ENCODE results near the gene CDCA5.

The CDCA5 gene

DNA sequence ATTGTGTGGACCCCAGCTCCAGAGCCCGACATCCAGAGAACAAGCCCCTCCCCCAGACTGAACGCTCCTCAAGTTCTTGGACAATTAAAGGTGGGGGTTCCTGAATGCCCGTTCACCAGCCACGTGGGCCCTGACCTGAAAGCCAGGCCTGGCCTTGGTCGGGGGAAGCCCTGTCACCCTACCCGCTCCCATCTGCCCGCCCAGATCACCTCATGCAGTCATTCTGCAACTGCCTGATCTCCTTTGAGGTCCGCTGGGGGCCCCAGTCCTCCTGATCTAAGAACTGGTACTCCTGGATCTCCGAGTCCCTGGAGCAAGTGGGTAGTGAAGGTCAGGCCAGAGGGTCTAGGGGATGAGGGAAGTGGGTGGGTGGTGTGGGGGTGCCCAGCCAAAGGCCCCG lies 16.4 kb downstream of the CDCA5 start:
- no peak for DNase-seq

DNA sequence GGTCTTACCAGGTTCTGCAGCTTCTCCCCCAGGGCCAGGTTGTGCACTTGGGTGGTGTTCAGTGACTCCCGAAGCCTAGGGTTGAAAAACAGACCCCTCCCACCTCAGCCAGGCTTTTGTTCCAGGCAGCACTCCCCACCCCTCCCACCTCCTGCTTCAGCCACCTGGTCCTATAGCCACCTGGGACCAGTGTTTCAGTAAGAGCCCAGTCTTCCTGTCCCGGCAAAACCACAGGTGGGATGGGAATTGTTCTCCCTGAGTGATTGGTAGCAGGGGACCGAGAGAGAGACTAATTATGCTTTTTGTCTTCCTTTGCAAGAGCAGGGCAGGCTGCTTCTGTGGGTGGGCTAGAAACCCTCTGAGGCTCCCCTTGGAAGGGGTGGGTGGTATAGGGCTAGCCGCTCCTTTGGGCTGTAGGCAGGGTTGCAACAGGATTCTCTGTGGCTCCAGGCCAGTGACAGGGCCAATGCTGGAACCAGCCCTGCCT lies 17.0 kb downstream of the CDCA5 start:
- peak; percentile 91 for DNase-seq

DNA sequence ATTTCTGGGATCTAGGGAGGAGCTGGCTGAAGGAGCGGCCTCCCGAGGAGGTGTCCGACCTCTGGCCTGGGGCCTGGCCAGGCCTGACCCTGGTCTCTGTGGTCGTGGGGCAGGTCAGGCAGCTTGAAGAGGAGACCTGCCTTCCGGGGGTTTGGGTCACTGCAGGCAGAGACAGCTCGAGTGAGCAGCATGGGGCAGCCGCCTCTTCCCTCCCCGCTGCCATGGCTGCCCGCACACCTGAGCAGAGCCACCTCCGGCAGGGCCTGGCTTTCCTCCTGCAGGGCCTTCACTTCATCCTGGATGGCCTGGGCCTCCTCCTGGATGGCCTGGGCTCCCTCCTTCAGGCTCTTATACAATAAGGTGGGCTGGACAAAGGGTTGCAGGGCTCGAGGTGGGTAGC lies 17.5 kb downstream of the CDCA5 start:
- no peak for DNase-seq

DNA sequence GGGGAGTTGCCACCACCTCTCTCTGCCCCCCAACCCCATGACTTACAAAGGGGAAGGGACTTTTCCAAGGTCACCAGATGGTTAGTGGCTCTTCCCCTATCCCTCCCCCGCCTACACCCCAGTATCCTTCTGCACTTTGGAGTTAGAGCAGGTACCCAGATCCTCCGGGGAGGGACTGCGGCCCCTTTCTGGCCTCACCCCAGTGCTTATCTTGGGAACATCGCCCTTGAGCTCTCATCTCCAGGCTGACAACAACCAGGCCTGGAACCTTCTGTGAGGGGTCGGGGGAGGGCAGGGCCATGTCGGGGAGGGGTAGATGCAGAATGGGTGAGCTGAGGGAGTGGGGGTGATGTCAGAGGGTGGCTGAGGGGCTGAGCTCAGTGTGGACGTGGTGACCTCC lies 18.0 kb downstream of the CDCA5 start:
- no peak for DNase-seq

DNA sequence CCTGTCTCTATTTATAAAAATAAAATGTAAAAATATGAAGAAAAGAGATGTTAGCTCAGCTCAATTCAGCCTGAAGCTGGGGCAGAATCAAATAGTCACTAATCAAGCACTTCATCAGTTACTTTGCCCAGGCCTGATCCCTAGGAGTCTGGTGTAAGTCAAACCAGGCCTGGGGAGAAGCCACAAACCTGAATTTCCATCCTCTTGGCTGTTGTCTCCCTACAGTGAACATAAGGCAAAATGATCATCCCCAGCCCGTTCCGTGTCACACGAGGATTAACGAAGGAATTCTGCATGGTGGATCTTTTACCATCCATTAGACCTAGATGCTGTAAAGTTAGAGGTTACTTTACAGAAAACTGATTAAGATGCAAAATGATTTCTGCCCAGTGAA lies 19.0 kb downstream of the CDCA5 start:
- DNase-seq = no peak

DNA sequence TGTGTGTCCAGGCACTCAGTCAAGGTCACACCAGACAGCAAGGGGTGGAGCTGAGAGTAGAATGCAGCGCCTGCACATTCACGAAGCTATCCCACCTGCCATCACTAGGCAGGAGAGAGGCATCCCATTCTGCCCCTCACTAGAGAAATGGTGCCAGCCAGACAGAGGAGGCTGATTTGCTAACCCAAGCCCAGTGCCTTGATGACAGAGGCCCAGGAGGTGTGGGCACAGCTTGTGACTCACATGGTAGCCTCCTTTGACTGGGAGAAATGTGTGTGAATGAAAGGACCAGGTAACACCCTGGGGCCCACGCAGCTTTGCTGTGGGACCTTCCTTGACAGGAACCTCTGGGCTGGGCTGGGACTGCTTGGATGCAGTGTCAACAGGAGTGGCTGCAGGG lies 20.3 kb downstream of the CDCA5 start:
- DNase-seq = no peak

DNA sequence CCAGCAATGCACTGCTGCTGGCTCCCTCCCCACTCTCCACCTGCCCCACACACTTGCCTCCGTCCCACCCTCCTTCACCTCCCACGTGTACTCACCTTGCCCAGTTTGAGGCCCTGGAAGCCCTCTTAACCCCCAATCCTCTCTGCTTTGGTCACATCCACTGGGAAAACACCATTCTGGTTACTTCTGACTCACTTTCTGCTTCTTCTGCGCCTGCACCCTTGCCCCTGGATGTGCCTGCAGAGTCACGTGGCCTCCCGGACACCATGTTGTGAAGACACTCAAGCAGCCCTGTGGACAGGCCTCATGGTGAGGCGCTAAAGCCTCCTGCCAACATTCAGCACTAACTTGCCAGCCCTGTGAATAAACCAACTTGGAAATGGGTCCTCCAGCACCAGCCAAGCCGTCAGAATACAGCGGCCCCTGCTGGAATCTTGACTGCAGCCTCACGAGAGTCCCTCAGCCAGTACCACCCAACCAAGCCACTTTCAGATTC lies 22.9 kb downstream of the CDCA5 start:
- no peak for DNase-seq

DNA sequence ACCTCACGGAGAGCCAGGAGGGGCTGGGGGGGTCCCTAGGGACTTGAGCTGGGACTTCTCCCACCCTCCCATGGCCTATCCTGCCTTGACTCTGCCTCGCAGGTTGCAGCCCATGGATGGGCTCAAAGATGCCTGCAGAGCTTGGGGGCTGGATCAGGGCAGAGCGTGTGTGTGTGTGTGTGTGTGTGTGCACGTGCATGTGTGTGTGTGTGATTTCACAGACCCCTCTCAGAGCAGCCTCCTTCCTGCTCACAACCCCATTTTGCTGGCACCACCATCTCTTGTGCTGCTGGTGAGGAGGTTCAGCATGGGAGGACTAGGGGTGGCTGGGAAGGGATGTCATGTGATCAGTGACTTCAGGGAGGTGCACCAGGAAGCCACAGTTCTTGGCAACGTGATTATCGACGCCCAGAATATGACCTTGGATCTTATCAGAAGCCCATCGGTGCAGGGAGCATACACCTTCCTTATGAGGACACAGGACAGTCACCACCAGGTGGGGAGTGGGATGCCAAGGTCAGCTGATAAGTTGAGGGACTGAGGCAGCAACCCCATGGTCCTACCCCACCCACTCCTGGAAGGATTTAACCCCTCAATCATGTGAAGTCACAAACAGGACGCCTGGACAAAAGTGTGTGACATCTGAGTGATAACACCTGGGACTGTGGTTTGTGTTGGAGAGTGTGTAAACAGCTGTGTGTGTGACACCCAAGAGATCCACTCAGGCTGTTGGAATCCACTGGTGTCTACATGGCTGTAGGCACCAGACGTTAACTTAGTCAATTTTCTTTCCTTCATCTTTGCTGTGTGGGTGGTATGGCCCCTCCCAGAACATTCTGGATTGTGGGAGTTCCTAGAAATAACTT lies 23.6 kb downstream of the CDCA5 start:
- DNase-seq = no peak

DNA sequence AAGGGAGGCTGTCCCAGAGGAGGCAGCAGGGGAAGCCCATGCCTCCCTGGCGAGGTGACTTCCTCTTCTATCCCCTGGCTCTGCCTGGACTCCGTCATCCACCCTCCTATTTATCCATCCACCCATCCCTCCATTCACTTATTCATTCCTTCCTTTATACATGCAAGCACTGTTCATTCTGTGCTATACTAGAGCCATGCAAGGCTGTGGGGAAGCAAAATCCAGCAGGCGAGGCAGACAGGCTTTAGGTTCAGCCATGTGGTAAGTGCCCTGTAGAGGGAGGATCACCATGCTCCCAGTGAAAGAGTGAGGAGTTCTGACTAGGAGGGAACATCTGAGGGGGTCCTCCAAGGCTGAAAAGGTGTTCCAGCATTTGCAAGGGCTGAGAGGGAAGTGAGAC lies 24.3 kb downstream of the CDCA5 start:
- no peak for DNase-seq

DNA sequence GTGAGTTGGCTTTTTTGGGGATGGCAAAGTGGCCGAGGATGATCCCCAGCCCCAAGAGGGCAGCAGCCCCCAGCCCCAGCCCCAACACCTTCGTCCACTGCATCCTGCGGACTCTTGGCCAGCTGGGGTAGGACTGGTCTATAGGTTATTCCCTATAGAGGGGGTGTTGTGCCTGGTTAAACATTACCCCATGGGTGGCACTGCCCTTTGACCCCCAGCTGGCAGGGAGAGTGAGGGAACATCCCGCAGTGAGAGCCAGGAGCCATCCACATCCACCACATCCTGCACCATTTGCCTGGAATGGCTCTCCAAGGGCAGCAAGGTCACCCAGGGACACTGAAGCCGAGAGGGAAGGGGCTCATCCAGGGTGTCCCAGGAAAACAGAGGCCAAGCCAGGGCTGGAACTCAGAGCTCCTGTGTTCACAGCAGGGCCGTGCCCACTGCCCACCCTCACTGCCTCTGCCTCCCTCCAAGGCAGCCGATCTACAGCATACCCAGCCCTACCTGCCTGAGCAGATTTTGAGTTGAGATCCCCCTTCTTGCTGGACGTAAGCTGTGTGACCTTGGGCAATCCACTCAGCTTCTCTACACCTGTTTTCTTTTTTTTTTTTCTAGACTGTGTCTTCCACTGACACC lies 25.3 kb downstream of the CDCA5 start, which contains the start of gene NAALADL1:
TSS of gene NAALADL1 (minus strand) at position 135 of the 636 bp plus-strand sequence. CDS start at position 103, 32 bp downstream.
- DNase-seq = no peak

DNA sequence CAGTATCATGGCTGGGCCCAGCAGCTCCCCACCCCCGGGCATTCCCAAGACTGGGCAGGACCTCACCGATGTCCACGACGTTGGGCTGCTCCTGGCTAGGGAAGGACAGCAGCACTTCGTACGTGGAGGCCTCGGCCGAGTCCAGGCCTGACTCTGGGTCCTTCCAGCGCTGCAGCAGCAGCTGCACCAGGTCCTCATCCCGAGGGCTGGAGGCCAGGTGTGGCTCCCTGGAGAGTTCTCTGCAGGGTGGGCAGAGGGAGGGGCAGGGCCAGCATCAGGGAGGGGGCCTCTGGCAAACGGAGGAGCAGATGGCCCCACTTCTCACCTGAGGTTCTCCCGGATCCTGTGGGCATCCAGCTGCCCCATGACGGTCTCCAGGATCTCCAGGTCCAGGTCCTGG lies 25.8 kb downstream of the CDCA5 start:
- no peak for DNase-seq

DNA sequence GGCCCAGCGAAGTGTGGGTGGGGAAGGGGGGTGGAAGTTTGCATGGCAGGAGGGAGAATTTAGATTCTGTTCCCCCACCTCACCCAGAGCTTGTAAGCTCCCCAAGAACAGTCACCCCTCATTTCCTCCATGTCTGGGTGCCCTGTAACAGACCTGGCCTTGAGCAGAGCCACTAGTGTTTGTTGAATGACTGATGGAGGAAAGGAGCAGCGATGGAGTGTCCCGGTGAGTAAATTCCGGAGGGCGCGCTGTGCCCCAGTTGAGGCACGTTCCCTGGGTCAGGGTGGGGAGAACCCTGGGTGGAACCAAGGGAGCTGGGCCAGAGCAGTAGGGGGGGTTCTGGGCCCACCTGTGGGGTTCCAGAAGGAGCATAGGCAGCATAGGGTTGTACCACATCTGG lies 26.3 kb downstream of the CDCA5 start:
- DNase-seq = no peak

DNA sequence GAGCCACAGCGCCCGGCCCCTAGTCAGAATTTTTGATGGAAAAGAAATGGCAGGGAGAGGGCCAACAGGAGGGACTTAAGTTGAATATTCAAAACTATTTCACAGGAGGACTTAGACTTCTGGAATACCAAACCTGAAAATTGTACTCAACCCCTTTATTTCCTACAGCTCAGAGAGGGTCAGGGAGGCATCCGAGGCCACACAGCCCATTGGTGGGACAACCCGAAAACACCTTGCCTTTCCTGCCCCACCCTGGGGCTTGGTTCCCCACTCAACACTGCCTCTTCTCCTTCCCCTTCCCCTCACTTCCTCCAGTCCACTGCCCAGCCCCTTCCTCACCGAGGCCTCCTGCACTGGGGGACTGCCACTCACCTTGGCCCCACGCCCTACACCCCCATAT lies 26.8 kb downstream of the CDCA5 start:
- no peak for DNase-seq

DNA sequence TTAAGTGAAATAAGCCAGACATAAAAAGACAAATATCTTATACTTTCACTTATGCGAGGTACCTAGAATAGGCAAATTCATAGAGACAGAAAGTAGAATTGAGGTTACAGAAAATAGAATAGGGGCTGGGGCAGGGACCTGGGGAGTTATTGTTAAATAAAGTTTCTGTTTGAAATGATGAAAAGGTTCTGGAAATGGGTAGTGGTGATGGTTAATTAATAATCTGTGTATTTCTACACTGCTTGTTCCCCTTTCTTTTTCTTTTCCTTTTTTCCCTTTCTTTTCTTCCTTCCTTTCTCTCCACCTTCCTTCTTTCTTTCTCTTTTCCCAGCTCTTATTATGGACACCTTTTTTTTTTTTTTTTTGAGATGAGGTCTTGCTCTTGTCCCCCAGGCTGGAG lies 28.3 kb downstream of the CDCA5 start:
- DNase-seq = no peak

DNA sequence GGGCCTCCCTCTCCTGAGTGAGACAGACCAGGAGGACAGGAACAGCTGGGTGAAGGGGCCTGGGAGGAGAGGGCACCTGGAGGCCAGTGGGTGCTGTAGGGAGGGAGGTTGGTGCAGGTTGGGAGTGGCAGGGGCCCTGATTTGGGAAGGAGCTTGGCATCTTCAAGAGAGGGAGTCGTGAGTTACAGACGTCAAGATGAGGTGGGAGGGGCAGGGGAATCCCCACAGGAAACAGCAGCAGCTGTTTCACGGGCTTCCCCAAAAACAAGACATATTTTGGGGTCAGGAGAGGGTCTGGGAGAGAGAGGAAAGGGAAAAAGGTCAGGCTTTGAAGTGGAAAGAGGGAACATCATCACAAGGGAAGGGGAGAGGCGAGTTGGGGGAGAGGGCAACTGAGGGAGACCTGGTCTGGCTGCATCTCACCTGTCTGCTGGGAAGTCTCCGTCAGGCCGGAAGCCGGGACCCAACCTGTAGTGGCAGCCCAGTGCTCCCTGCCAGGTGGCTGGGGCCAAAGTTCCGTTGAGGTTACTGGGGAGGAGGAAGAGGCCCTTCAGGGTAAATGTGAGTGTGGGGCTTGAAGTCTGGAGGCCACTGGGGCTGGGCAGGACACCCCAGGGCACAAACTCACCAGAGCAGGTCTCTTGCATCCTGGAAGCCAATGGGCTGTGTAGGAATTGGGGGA lies 29.9 kb downstream of the CDCA5 start:
- no peak for DNase-seq

DNA sequence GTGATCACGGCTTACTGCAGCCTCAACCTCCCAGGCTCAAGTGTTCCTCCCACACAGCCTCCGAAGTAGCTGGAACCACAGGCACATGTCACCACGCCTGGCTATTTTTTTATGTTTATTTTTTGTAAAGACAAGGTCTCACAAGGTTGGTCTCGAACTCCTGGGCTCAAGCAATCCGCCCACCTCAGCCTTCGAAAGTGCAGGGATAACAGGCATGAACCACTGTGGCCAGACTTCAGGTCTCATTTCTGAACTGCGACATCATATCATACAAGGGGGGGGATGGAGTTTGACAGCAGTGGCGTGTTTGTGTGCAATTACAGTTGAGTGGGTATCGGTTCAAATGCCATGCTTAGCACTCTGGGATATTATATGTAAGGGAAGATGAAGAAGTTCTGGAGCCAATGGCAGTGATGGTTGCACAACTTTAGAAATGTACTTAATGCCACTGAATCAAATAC lies 32.4 kb downstream of the CDCA5 start:
- DNase-seq = no peak

DNA sequence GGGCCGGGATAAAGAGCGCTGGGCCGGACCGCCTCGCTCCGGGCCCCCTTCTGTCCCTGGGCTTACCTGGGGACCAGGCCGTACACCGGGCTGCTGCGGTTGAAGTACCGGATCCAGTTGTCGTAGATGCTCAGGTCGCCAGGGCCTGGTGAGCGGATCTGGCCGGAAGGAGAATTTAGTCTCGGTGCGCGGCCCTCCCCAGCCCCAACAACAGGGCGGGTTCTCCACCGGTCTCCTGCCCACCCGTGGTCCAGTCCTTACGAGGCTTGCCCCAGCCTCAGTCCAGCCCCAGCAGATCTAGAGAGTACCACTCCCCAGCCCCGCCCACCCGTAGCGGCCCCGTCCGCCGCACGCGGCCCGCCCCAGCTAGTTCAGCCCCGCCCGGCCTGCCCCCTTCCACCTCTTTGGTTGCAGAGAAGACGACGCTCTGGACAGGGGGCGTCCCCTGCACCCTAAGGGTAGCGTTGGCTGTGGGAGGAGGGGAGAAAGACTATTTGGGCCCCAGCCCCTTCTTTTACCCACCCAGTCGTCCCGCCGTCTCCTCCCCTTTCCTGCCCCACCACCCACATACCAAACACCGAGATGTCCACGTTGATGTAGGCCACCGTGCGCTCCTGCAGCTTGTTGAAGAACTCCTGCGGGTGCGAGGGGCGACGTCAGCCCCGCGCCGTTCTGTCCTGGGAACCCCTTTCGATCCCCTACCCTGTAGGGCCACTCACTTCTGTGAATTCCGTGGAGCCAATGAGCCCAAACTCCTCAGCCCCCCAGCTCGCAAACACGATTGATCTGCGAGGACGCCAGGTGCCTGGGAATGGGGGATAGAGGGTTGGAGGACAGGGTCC lies 36.0 kb downstream of the CDCA5 start:
- DNase-seq = no peak

DNA sequence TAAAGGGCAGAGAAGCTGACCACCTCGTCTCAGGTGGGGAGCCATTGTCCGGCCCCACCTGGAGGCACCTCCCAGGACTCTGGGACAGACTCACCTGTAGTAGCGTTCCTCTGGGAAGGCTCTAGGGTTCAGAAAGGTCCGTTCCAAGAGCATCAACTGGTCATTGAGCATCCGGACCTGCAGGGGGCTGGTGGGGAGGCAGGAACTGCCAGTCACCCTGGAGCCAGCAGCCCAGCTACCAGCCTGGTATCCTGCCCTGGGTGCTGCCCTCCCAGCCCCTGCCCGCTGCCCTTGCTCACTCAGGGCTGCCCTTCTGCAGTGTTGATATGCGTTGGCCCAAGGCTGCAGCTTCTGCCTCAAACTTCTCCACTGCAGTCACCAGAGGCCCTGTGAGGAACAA lies 38.1 kb downstream of the CDCA5 start:
- DNase-seq = no peak

DNA sequence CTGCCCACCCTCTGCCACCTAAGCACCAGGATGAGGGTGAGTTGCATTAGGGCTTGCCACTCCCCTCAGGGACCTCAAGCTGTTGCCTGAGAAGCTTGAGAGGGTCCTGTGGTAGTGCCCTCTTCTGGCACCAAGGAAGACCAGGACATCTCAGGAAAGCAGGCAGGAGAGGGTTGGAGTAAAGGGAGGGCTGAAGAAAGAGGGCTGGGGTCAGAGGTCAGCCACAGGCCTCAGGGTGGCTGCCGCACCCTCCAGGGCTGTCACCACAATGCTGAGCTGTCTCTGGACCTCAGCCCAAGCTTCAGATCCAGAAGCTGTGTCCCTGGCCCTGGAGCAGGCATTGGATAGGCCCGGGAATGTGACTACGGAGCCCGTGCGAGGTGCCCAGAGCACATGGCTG lies 38.8 kb downstream of the CDCA5 start:
- no peak for DNase-seq

DNA sequence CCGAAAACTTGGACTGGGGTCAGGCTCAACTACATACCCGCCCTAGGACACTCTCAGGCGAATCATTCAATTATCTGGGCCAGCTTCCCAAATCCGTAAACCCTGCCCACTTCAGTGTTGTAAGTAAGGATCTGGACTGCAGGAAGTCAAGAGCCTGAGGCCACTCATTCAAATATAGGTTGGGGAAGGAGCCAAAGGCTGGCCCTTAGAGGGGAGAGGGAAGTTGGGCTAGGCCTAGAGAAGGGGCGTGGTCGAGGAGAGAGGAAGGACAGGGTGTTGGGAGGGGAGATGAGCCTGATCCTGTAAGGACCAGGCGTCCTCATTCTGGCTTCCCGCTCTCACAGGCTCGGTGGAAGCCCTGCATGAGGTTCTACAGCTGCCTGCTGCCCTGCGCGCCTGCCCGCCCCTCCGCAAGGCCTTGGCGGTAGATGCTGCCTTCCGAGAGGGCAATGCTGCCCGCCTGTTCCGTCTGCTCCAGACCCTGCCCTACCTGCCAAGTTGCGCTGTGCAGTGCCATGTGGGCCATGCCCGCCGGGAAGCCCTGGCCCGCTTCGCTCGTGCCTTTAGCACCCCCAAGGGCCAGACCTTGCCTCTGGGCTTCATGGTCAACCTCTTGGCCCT lies 39.8 kb downstream of the CDCA5 start:
- no peak for DNase-seq

DNA sequence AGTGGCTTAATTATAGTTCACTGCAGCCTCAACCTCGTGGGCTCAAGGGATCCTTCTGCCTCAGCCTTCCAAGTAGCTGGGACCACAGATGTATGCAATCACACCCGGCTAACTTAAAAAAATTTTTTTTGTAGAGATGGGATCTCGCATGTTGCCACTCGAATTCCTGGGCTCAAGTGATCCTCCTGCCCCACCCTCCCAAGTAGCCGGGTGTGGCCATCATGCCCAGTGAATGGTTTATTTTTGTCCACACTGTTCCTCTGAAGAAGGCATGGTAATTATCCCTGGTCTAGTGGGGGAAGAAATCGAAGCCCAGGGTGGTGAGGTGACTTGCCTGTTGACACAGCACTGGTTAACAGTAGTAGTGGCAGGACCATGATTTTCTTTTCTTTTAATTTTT lies 40.9 kb downstream of the CDCA5 start:
- no peak for DNase-seq
